ENCODE measurements around the gene KPNA5.
"Not testable (repeated sequence)": the region's sequence is repeated elsewhere in the genome, so short reads cannot be mapped to it uniquely, and the experiment has no call there.

Gene KPNA5

GRCh38 chr6:116730513-116730912 is 49.5 kb downstream of the KPNA5 start:
- H3K4me3 ChIP-seq (ENCODE audit: low read length): no peak overlapping the region
- H3K27me3 ChIP-seq (ENCODE audit: low read depth, low read length): no peaks in the 10 kb centered on the region
- H4K20me1 ChIP-seq (ENCODE audit: insufficient read depth, low read length): no peaks in the 10 kb centered on the region
- TF ChIP-seq EZH2phosphoT487 (IDR thresholded peaks at IDR 0.05; ENCODE audit: low read depth): no peak
- no peak overlapping the region for H2AFZ ChIP-seq (ENCODE audit: low read depth, low read length)
- H3K9ac ChIP-seq (ENCODE audit: low read length): no peak overlapping the region
- H3K4me1 ChIP-seq (ENCODE audit: low read length): no peaks in the 10 kb centered on the region
- no peaks in the 10 kb centered on the region for H3K79me2 ChIP-seq (ENCODE audit: low read length)
- no peak overlapping the region for H3K27ac ChIP-seq (ENCODE audit: low read length)
- H3K4me2 ChIP-seq (ENCODE audit: low read length): no peak overlapping the region
- H3K36me3 ChIP-seq (replicated peaks; ENCODE audit: low read depth, low read length): peaks cover 5% of the 10 kb centered on the region
- H3K9me3 ChIP-seq (ENCODE audit: insufficient read depth, low read length): no peaks in the 10 kb centered on the region

- TF ChIP-seq CTCF (IDR thresholded peaks at IDR 0.05; ENCODE audit: low read depth, low read length): no peak
- Histone ChIP-seq H3K4me3 (ENCODE audit: low read length) (no peak overlapping the region), H3K27me3 (ENCODE audit: low read depth, low read length) (no peaks in the 10 kb centered on the region), H4K20me1 (ENCODE audit: insufficient read depth, low read length) (no peaks in the 10 kb centered on the region), H3K9ac (ENCODE audit: low read length) (no peak overlapping the region), H3K4me2 (ENCODE audit: low read length) (no peak overlapping the region), H3K79me2 (ENCODE audit: low read length) (no peaks in the 10 kb centered on the region), H3K9me3 (ENCODE audit: insufficient read depth, low read length) (no peaks in the 10 kb centered on the region), H3K36me3 (replicated peaks; ENCODE audit: low read depth, low read length) (peaks cover 5% of the 10 kb centered on the region), H3K4me1 (ENCODE audit: low read length) (no peaks in the 10 kb centered on the region), H2AFZ (ENCODE audit: low read depth, low read length) (no peak overlapping the region), H3K27ac (ENCODE audit: low read length) (no peak overlapping the region)
Observed at GRCh38 chr6:116737004-116737403, 56.0 kb downstream of the KPNA5 start.

- not testable (repeated sequence) for H3K79me2 ChIP-seq (ENCODE audit: low read length); H2AFZ ChIP-seq (ENCODE audit: low read depth, low read length); H4K20me1 ChIP-seq (ENCODE audit: insufficient read depth, low read length); H3K4me2 ChIP-seq (ENCODE audit: low read length); H3K4me1 ChIP-seq (ENCODE audit: low read length); H3K4me3 ChIP-seq (ENCODE audit: low read length); H3K27ac ChIP-seq (ENCODE audit: low read length); H3K27me3 ChIP-seq (ENCODE audit: low read depth, low read length); H3K9ac ChIP-seq (ENCODE audit: low read length); H3K9me3 ChIP-seq (ENCODE audit: insufficient read depth, low read length); H3K36me3 ChIP-seq (replicated peaks; ENCODE audit: low read depth, low read length)
Observed at GRCh38 chr6:116740486-116740885, 59.5 kb downstream of the KPNA5 start.

- Histone ChIP-seq H3K79me2 (ENCODE audit: low read length) (no peaks in the 10 kb centered on the region), H3K4me3 (ENCODE audit: low read length) (no peak overlapping the region), H3K4me2 (ENCODE audit: low read length) (no peak overlapping the region), H3K9me3 (ENCODE audit: insufficient read depth, low read length) (no peaks in the 10 kb centered on the region), H2AFZ (ENCODE audit: low read depth, low read length) (no peak overlapping the region), H3K27me3 (ENCODE audit: low read depth, low read length) (no peaks in the 10 kb centered on the region), H3K27ac (ENCODE audit: low read length) (no peak overlapping the region), H3K9ac (ENCODE audit: low read length) (no peak overlapping the region), H3K4me1 (ENCODE audit: low read length) (no peaks in the 10 kb centered on the region), H3K36me3 (replicated peaks; ENCODE audit: low read depth, low read length) (no peaks in the 10 kb centered on the region), H4K20me1 (ENCODE audit: insufficient read depth, low read length) (no peaks in the 10 kb centered on the region)
- TF ChIP-seq CTCF (IDR thresholded peaks at IDR 0.05; ENCODE audit: low read depth, low read length) (no peak), EZH2phosphoT487 (IDR thresholded peaks at IDR 0.05; ENCODE audit: low read depth) (no peak)
Observed at GRCh38 chr6:116741571-116741970, 60.6 kb downstream of the KPNA5 start.

- Histone ChIP-seq H2AFZ (ENCODE audit: low read depth, low read length) (no peak overlapping the region), H3K9me3 (ENCODE audit: insufficient read depth, low read length) (no peaks in the 10 kb centered on the region), H3K4me1 (ENCODE audit: low read length) (no peaks in the 10 kb centered on the region), H3K36me3 (replicated peaks; ENCODE audit: low read depth, low read length) (no peaks in the 10 kb centered on the region), H4K20me1 (ENCODE audit: insufficient read depth, low read length) (no peaks in the 10 kb centered on the region), H3K4me3 (ENCODE audit: low read length) (no peak overlapping the region), H3K4me2 (ENCODE audit: low read length) (no peak overlapping the region), H3K9ac (ENCODE audit: low read length) (no peak overlapping the region), H3K27ac (ENCODE audit: low read length) (no peak overlapping the region), H3K79me2 (ENCODE audit: low read length) (no peaks in the 10 kb centered on the region), H3K27me3 (ENCODE audit: low read depth, low read length) (no peaks in the 10 kb centered on the region)
- no peak for TF ChIP-seq CTCF (IDR thresholded peaks at IDR 0.05; ENCODE audit: low read depth, low read length)
- TF ChIP-seq EZH2phosphoT487 (IDR thresholded peaks at IDR 0.05; ENCODE audit: low read depth): no peak
Observed at GRCh38 chr6:116745176-116745575, 64.2 kb downstream of the KPNA5 start.

Data from OCI-LY3 (cell line).